H1 (cell line): ENCODE data around the gene MYPN. TPM values are rescaled to one million over a fixed set of nuclear protein-coding genes. Genes with fewer than 3 reads are reported as not detected.

Experiments
- CBX8 ChIP-seq: fragments of 300-800, 300-1000 bp; sonication (generic); IDR thresholded peaks from 2 replicates; pipeline ENCODE4 v1.7.1; 2016; ENCODE audit warnings: low read depth, low read length, borderline replicate concordance
- CREB1 ChIP-seq: IDR thresholded peaks from 2 replicates; pipeline ENCODE4 v1.6.1; 2012; ENCODE audit warnings: inconsistent platforms
- FOSL1 ChIP-seq: IDR thresholded peaks from 2 replicates; pipeline ENCODE4 v1.6.1; 2011; ENCODE audit warnings: mild to moderate bottlenecking, low read depth, low read length, moderate library complexity; ENCODE audit not compliant: insufficient read depth
- SUZ12 ChIP-seq: fragments of 200-600 bp; sonication (generic); IDR thresholded peaks from 2 replicates; pipeline ENCODE4 v1.6.1; 2012; ENCODE audit warnings: mild to moderate bottlenecking, inconsistent platforms, low read length, moderate library complexity, mixed read lengths
- polyA plus RNA-seq, 7 experiments: library from polyadenylated mRNA; depleted of rRNA in 3 of 7; stranded (reverse) in 5 of 7; unstranded in 2 of 7; fragments of >200 nt in 5 of 7; fragments of 200-250 nt in 2 of 7; gene quantifications; 1 replicate in 5 of 7; 2 replicates in 1 of 7; 4 replicates in 1 of 7; pipeline versions ENCODE4 v1.2.1 to v1.2.3, GENCODE V29; 2011 to 2013; ENCODE audit warnings: missing spikeins in 2 of 7, mixed read lengths in 2 of 7
- total RNA-seq: library from RNA; stranded (reverse); fragmentation: NEBNext Ultra II Directional; extraction: Animal tissue kit (Norgen Biotek cat#: 25700); gene quantifications from 2 replicates; pipeline ENCODE4 v1.2.1, GENCODE V29; 2021

Gene MYPN
- total and polyA plus RNA-seq, 2 of the 8 experiments (the other 6 are each of a cell fraction or from before 2014, with no cell fraction given), result not detected

GRCh38 chr10:68196701-68197100 lies 87.4 kb downstream of the MYPN start (continued):
- TF ChIP-seq FOSL1, result no peak
- no peak for TF ChIP-seq SUZ12
- no peak for TF ChIP-seq CBX8
- no peak for TF ChIP-seq CREB1
